Measurements from ENCODE around the gene CAPN12. TPM values are rescaled to one million over a fixed set of nuclear protein-coding genes. Genes with fewer than 3 reads are reported as not detected.
"Not testable (repeated sequence)": the region's sequence is repeated elsewhere in the genome, so short reads cannot be mapped to it uniquely, and the experiment has no call there.

Gene CAPN12
- total RNA-seq, 1 experiment from 2014 or later = 43.9 TPM

DNA sequence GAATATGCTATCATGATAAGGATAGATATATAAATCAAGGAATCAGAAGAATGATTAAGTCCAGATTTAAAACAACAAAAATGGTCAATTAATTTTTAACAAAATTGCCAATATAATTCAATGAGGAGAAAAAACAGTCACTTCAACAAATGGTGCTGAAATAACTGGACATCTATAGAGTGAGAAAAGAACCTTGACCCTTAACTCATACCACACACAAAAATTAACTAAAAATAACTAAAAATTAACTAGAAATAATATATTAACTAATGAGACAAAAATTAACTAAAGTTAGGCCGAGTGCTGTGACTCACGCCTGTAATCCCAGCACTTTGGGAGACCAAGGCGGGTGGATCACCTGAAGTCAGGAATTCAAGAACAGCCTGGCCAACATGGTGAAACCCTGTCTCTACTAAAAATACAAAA is 19.5 kb upstream of the CAPN12 start:
- Histone ChIP-seq H4K20me1 (ENCODE audit: insufficient read depth) (no peaks in the 10 kb centered on the region), H3K9me2 (ENCODE audit: insufficient read depth) (no peaks in the 10 kb centered on the region), H2AFZ (no peak overlapping the region), H3K4me3 (no peak overlapping the region), H3K4me2 (no peak overlapping the region), H3K4me1 (replicated peaks; ENCODE audit: insufficient read depth) (no peaks in the 10 kb centered on the region), H3F3A (ENCODE audit: insufficient read depth, low read depth) (no peaks in the 10 kb centered on the region), H3K79me2 (ENCODE audit: low read depth) (no peaks in the 10 kb centered on the region), H3K9me3 (ENCODE audit: insufficient read depth, low read depth) (no peaks in the 10 kb centered on the region), H3K36me3 (ENCODE audit: low read depth) (no peaks in the 10 kb centered on the region), H3K27ac (no peak overlapping the region), H3K27me3 (ENCODE audit: insufficient read depth, low read depth) (no peaks in the 10 kb centered on the region)
- CTCF ChIA-PET = interaction anchor here (0.7 kb wide), 1 partner anchor 38 kb away, joined by 8 read pairs; no protein-coding TSS in a partner anchor
- BruUV-seq (replicated peaks) = no TSS peak
- intact Hi-C loops (cut with micrococcal nuclease; ENCODE audit: unreplicated experiment) = no loop called here
- TF ChIP-seq, protein P1, sequence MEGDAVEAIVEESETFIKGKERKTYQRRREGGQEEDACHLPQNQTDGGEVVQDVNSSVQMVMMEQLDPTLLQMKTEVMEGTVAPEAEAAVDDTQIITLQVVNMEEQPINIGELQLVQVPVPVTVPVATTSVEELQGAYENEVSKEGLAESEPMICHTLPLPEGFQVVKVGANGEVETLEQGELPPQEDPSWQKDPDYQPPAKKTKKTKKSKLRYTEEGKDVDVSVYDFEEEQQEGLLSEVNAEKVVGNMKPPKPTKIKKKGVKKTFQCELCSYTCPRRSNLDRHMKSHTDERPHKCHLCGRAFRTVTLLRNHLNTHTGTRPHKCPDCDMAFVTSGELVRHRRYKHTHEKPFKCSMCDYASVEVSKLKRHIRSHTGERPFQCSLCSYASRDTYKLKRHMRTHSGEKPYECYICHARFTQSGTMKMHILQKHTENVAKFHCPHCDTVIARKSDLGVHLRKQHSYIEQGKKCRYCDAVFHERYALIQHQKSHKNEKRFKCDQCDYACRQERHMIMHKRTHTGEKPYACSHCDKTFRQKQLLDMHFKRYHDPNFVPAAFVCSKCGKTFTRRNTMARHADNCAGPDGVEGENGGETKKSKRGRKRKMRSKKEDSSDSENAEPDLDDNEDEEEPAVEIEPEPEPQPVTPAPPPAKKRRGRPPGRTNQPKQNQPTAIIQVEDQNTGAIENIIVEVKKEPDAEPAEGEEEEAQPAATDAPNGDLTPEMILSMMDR (conservative IDR thresholded peaks at IDR 0.05) = no peak
- TF ChIP-seq EZH2 (IDR thresholded peaks at IDR 0.05; ENCODE audit: low read depth) = no peak
- POLR2A ChIA-PET (ENCODE audit: unreplicated experiment) = no interaction called here
- no peak for DNase-seq

DNA sequence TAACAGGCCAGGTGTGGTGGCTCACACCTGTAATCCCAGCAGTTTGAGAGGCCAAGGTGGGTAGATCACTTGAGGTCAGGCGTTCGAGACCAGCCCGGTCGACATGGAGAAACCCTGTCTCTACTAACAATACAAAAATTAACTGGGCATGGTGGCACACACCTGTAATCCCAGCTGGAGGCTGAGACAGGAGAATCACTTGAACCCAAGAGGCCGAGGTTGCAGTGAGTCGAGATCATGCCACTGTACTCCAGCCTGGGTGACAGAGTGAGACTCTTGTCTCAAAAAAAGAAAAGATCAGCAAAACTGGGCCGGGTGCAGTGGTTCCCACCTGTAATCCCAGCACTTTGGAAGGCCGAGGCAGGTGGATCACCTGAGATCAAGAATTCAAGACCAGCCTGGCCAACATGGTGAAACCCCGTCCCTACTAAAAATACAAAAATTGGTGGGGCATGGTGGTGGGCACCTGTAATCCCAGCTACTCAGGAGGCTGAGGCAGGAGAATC is 17.7 kb upstream of the CAPN12 start:
- H3K9me3 ChIP-seq (ENCODE audit: insufficient read depth, low read depth); POLR2A ChIA-PET (ENCODE audit: unreplicated experiment); H3K4me3 ChIP-seq; H3K9me2 ChIP-seq (ENCODE audit: insufficient read depth); H3K4me1 ChIP-seq (replicated peaks; ENCODE audit: insufficient read depth); DNase-seq; H3K36me3 ChIP-seq (ENCODE audit: low read depth); H4K20me1 ChIP-seq (ENCODE audit: insufficient read depth); H3K27me3 ChIP-seq (ENCODE audit: insufficient read depth, low read depth); H2AFZ ChIP-seq; H3K79me2 ChIP-seq (ENCODE audit: low read depth); H3K27ac ChIP-seq; BruUV-seq (replicated peaks); H3F3A ChIP-seq (ENCODE audit: insufficient read depth, low read depth); H3K4me2 ChIP-seq; intact Hi-C loops (cut with micrococcal nuclease; ENCODE audit: unreplicated experiment): not testable (repeated sequence)
- CTCF ChIA-PET = interaction anchor here (0.6 kb wide), 1 partner anchor 223 kb away, joined by 3 read pairs; no protein-coding TSS in a partner anchor

DNA sequence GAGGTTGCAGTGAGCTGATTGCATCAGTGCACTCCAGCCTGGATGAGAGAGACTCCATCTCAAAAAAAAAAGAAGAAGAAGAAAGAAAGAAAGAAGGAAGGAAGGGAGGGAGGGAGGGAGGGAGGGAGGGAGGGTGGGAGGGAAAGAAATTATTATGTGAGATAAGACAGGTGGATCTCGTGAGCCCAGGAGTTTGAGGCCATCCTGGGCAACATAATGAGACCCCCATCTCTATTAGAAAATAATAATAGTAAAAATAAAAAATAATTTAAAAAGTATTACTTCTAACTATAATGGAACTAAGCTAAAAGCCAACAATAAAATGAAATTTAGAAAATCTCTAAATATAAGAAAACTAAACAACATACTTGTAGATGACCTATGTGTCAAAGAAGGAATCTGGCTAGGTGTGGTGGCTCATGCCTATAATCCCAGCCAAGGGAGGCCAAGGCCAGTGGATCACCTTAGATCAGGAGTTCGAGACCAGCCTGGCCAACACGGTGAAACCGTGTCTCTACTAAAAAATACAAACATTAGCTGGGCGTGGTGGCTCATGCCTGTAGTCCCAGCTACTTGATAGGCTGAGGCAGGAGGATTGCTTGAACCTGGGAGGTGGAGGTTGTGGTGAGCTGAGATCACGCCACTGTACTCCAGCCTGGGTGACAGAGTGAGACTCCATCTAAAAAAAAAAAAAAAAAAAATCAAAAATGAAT is 16.7 kb upstream of the CAPN12 start:
- H3K27me3 ChIP-seq (ENCODE audit: insufficient read depth, low read depth); intact Hi-C loops (cut with micrococcal nuclease; ENCODE audit: unreplicated experiment); H3K4me1 ChIP-seq (replicated peaks; ENCODE audit: insufficient read depth); DNase-seq; H3K27ac ChIP-seq; BruUV-seq (replicated peaks); H3K4me2 ChIP-seq; H4K20me1 ChIP-seq (ENCODE audit: insufficient read depth); H2AFZ ChIP-seq; H3K9me2 ChIP-seq (ENCODE audit: insufficient read depth); H3K36me3 ChIP-seq (ENCODE audit: low read depth); H3K4me3 ChIP-seq; H3F3A ChIP-seq (ENCODE audit: insufficient read depth, low read depth); CTCF ChIA-PET; H3K79me2 ChIP-seq (ENCODE audit: low read depth); H3K9me3 ChIP-seq (ENCODE audit: insufficient read depth, low read depth): not testable (repeated sequence)
- POLR2A ChIA-PET (ENCODE audit: unreplicated experiment) = interaction anchor here (0.6 to 0.7 kb wide), 2 partner anchors 71 to 324 kb away, joined by 4 to 5 read pairs; no protein-coding TSS in a partner anchor

DNA sequence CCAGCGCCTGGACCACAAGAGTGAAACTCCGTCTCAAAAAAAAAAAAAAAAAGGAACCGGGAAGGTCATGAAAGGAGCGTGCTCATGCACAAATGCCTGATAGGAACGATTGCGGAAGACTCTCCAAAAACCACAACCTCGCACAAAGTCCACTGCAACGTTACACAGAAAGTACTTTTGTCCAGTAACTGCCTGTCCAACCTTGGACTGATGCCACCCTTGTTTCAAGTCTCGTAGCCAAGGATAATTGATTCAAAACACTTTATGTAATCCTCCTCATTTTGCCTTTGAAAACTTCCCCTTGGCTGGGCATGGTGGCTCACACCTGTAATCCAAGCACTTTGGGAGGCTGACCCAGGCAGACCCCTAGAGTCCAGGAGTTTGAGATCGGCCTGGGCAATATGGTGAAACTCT is 15.3 kb upstream of the CAPN12 start:
- Histone ChIP-seq H3K27me3 (ENCODE audit: insufficient read depth, low read depth) (no peaks in the 10 kb centered on the region), H3K9me3 (ENCODE audit: insufficient read depth, low read depth) (no peaks in the 10 kb centered on the region), H3K4me1 (replicated peaks; ENCODE audit: insufficient read depth) (no peaks in the 10 kb centered on the region), H4K20me1 (ENCODE audit: insufficient read depth) (no peaks in the 10 kb centered on the region), H3K79me2 (ENCODE audit: low read depth) (no peaks in the 10 kb centered on the region), H3K27ac (no peak overlapping the region), H2AFZ (no peak overlapping the region), H3K9me2 (ENCODE audit: insufficient read depth) (no peaks in the 10 kb centered on the region), H3F3A (ENCODE audit: insufficient read depth, low read depth) (no peaks in the 10 kb centered on the region), H3K4me3 (no peak overlapping the region), H3K36me3 (ENCODE audit: low read depth) (no peaks in the 10 kb centered on the region), H3K4me2 (no peak overlapping the region)
- CTCF ChIA-PET = no interaction called here
- TF ChIP-seq, protein P1 (conservative IDR thresholded peaks at IDR 0.05) = no peak
- TF ChIP-seq EZH2 (IDR thresholded peaks at IDR 0.05; ENCODE audit: low read depth) = no peak
- POLR2A ChIA-PET (ENCODE audit: unreplicated experiment) = no interaction called here
- BruUV-seq (replicated peaks) = no TSS peak
- intact Hi-C loops (cut with micrococcal nuclease; ENCODE audit: unreplicated experiment) = no loop called here
- DNase-seq = no peak

DNA sequence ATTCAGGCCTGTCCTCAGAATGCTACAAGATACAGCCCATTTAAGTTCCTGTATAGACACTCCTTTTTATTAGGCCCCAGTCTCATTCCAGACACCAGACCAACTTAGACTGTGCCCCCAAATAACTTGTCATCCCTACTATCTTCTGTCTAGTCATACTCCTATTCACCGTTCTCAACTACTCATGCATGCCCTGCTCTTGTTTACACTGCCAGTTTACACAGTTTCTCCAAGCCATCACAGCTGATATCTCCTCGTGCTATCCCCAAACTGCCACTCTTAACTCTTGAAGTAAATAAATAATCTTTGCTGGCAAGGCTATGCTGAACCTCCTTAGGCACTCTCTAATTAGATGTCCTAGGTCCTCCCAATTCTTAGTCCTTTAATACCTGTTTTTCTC is 9.9 kb upstream of the CAPN12 start:
- POLR2A ChIA-PET (ENCODE audit: unreplicated experiment); intact Hi-C loops (cut with micrococcal nuclease; ENCODE audit: unreplicated experiment); BruUV-seq (replicated peaks): not testable (repeated sequence)

DNA sequence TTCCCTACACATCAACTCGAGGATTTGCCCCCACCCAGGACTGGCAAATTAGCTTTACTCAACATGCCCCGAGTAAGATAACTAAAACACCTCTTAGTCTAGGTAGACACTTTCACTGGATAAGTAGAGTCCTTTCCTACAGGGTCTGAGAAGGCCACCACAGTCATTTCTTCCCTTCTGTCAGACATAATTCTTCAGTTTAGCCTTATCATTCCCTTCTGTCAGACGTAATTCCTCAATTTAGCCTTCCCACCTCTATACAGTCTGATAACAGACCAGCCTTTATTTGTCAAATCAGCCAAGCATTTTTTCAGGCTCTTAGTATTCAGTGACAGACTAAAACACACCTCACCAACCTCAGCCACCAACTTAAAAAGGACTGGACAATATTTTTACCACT is 9.5 kb upstream of the CAPN12 start:
- intact Hi-C loops (cut with micrococcal nuclease; ENCODE audit: unreplicated experiment); H3K27me3 ChIP-seq (ENCODE audit: insufficient read depth, low read depth); BruUV-seq (replicated peaks); DNase-seq; H2AFZ ChIP-seq; H3K36me3 ChIP-seq (ENCODE audit: low read depth); H3K4me3 ChIP-seq; POLR2A ChIA-PET (ENCODE audit: unreplicated experiment); H3F3A ChIP-seq (ENCODE audit: insufficient read depth, low read depth); H3K27ac ChIP-seq; H4K20me1 ChIP-seq (ENCODE audit: insufficient read depth); H3K4me1 ChIP-seq (replicated peaks; ENCODE audit: insufficient read depth); H3K9me2 ChIP-seq (ENCODE audit: insufficient read depth); H3K79me2 ChIP-seq (ENCODE audit: low read depth); CTCF ChIA-PET; H3K9me3 ChIP-seq (ENCODE audit: insufficient read depth, low read depth); H3K4me2 ChIP-seq: not testable (repeated sequence)

More for the DNA sequence above, 9.9 kb upstream of the CAPN12 start:
- CTCF ChIA-PET; H4K20me1 ChIP-seq (ENCODE audit: insufficient read depth); H3F3A ChIP-seq (ENCODE audit: insufficient read depth, low read depth); H3K27me3 ChIP-seq (ENCODE audit: insufficient read depth, low read depth); H3K79me2 ChIP-seq (ENCODE audit: low read depth); H3K36me3 ChIP-seq (ENCODE audit: low read depth); H3K27ac ChIP-seq; H3K4me3 ChIP-seq; H3K4me1 ChIP-seq (replicated peaks; ENCODE audit: insufficient read depth); H2AFZ ChIP-seq; H3K9me3 ChIP-seq (ENCODE audit: insufficient read depth, low read depth); H3K9me2 ChIP-seq (ENCODE audit: insufficient read depth); DNase-seq; H3K4me2 ChIP-seq: not testable (repeated sequence)

Measured in PC-9 (cell line).